Spleen (tissue), 11 donors: ENCODE data around the gene DOCK1. TPM values are rescaled to one million over a fixed set of nuclear protein-coding genes. Genes with fewer than 3 reads are reported as not detected.

Source experiments
- DNase-seq: peaks from one replicate; pipeline ENCODE4 v3.0.0-alpha.2; 2020
- H3K27ac ChIP-seq, 8 donors: fragments of 200-600 bp; sonication (generic) in 7 of 8; 1 replicate in 4 of 8; 2 replicates in 4 of 8; pipeline versions ENCODE4 v1.5.0 to v1.8.0; 2016 to 2021; ENCODE audit warnings: inconsistent platforms in 4 of 8, mild to moderate bottlenecking in 4 of 8, moderate library complexity in 1 of 8
- H3K27me3 ChIP-seq, 7 donors: fragments of 200-600 bp; sonication (generic) in 6 of 7; replicated peaks in 1 of 7; 1 replicate in 4 of 7; 2 replicates in 3 of 7; pipeline versions ENCODE4 v1.5.0 to v1.8.0; 2016 to 2021; ENCODE audit warnings: inconsistent platforms in 3 of 7, mild to moderate bottlenecking in 1 of 7
- H3K36me3 ChIP-seq, 6 donors: fragments of 200-600 bp; sonication (generic) in 5 of 6; 1 replicate in 4 of 6; 2 replicates in 2 of 6; pipeline versions ENCODE4 v1.5.0 to v1.8.0; 2016 to 2021; ENCODE audit warnings: inconsistent platforms in 2 of 6
- H3K4me1 ChIP-seq, 6 donors: fragments of 200-600 bp; sonication (generic) in 5 of 6; 1 replicate in 3 of 6; 2 replicates in 3 of 6; pipeline versions ENCODE4 v1.5.0 to v1.8.0; 2016 to 2021; ENCODE audit warnings: inconsistent platforms in 3 of 6
- H3K4me3 ChIP-seq, 8 donors: fragments of 200-600 bp; sonication (generic) in 7 of 8; 1 replicate in 4 of 8; 2 replicates in 4 of 8; pipeline versions ENCODE4 v1.5.0 to v1.8.0; 2016 to 2021; ENCODE audit warnings: inconsistent platforms in 4 of 8, mild to moderate bottlenecking in 4 of 8, moderate library complexity in 2 of 8
- H3K9me3 ChIP-seq, 8 donors: fragments of 200-600 bp; sonication (generic) in 7 of 8; 1 replicate in 4 of 8; 2 replicates in 4 of 8; pipeline versions ENCODE4 v1.5.0 to v1.8.0; 2016 to 2021; ENCODE audit warnings: inconsistent platforms in 4 of 8
- POLR2A ChIP-seq, 3 donors: fragments of 450-650 bp; IDR thresholded peaks; one replicate each; pipeline ENCODE4 v1.5.1; 2017; ENCODE audit warnings: antibody characterized with exemption in 3 of 3, mild to moderate bottlenecking in 1 of 3
- POLR2AphosphoS5 ChIP-seq, 3 donors: sonication (generic); formaldehyde crosslinking; IDR thresholded peaks; one replicate each; pipeline ENCODE4 v1.5.1; 2017; ENCODE audit warnings: antibody characterized with exemption in 3 of 3
- WGBS, 5 donors: extraction: QIAGEN DNeasy Blood & Tissue Kit in 3 of 5; methylation state at CpG; one replicate each; pipeline versions ENCODE4 v1.1.5 to v1.1.7; 2013 to 2018; 5-methylcytosine and 5-hydroxymethylcytosine counted together
- intact Hi-C: fragments of 100-400 bp; cut with DNase I; formaldehyde crosslinking; loops from one replicate; pipeline ENCODE4 v1.15.0; 2023; ENCODE audit warnings: low total_unique reads
- polyA plus RNA-seq, 3 donors: library from polyadenylated mRNA; stranded (reverse); fragments of 200-250 nt; gene quantifications; one replicate each; pipeline ENCODE4 v1.2.1, GENCODE V29; 2013
- total RNA-seq, 7 donors: library from RNA; depleted of rRNA in 3 of 7; stranded (reverse); fragments of >200 nt in 3 of 7; fragmentation: NEBNext Ultra II Directional in 4 of 7; extraction: Animal tissue kit (Norgen Biotek cat#: 25700) in 4 of 7; gene quantifications; one replicate each; pipeline versions ENCODE4 v1.1.0 to v1.2.1, GENCODE V29; 2016 to 2021
- TF ChIP-seq, protein P1 (sequence below), 11 experiments: fragments of 200-600 bp in 7 of 11; fragments of 450-650 bp in 4 of 11; sonication (generic) in 4 of 11; IDR thresholded peaks in 8 of 11; conservative IDR thresholded peaks in 3 of 11; 1 replicate in 7 of 11; 2 replicates in 4 of 11; pipeline versions ENCODE4 v1.4.0 to v1.8.0; 2016 to 2021; ENCODE audit warnings: antibody characterized with exemption in 11 of 11, inconsistent platforms in 4 of 11, mild to moderate bottlenecking in 1 of 11
- donor health status: healthy with polysubstance abuse.
- donor health status: DM: no; HTN: no; CAD: no; lungs with moderate emphysema.
- donor health status: DM: no; HTN: no; CAD: no.
- donor health status: Bipolar disorder and iron deficiency.
- donor health status: healthy.
- donor health status: DM: no; HTN: no; CAD: no.
- donor health status: DM: yes; HTN: yes; CAD: no.

Gene DOCK1
- total and polyA plus RNA-seq, 10 donors = 2.2 to 40.5 (median 25.1) TPM

- Histone ChIP-seq H3K27ac (no peak overlapping the region), H3K36me3 (peaks cover 0 to 8% (median 0%) of the 10 kb centered on the region in 6 donors), H3K9me3 (no peaks in the 10 kb centered on the region), H3K4me1 (peaks cover 0 to 11% (median 0%) of the 10 kb centered on the region in 6 donors), H3K27me3 (no peaks in the 10 kb centered on the region), H3K4me3 (no peak overlapping the region)
- TF ChIP-seq, protein P1, sequence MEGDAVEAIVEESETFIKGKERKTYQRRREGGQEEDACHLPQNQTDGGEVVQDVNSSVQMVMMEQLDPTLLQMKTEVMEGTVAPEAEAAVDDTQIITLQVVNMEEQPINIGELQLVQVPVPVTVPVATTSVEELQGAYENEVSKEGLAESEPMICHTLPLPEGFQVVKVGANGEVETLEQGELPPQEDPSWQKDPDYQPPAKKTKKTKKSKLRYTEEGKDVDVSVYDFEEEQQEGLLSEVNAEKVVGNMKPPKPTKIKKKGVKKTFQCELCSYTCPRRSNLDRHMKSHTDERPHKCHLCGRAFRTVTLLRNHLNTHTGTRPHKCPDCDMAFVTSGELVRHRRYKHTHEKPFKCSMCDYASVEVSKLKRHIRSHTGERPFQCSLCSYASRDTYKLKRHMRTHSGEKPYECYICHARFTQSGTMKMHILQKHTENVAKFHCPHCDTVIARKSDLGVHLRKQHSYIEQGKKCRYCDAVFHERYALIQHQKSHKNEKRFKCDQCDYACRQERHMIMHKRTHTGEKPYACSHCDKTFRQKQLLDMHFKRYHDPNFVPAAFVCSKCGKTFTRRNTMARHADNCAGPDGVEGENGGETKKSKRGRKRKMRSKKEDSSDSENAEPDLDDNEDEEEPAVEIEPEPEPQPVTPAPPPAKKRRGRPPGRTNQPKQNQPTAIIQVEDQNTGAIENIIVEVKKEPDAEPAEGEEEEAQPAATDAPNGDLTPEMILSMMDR (IDR thresholded peaks at IDR 0.05 in 8 of 11, conservative IDR thresholded peaks at IDR 0.05 in 3 of 11) = no peak
- TF ChIP-seq POLR2AphosphoS5 (IDR thresholded peaks at IDR 0.05) (no peak), POLR2A (IDR thresholded peaks at IDR 0.05) (no peak)
- intact Hi-C loops = no loop called here
- DNase-seq = no peak
- WGBS, 5 donors = 85 to 93% (median 90%) methylated on average over 9 to 11 of the region's 11 CpGs
These were observed 111.1 kb downstream of the DOCK1 start for GRCh38 chr10:127016331-127016730.

GRCh38 chr10:127017541-127018297 lies 112.5 kb downstream of the DOCK1 start:
- Histone ChIP-seq H3K27me3 (no peaks in the 10 kb centered on the region), H3K36me3 (peaks cover 0 to 8% (median 0%) of the 10 kb centered on the region in 6 donors), H3K4me3 (no peak overlapping the region), H3K9me3 (no peaks in the 10 kb centered on the region), H3K27ac (no peak overlapping the region), H3K4me1 (peaks cover 0 to 8% (median 0%) of the 10 kb centered on the region in 6 donors)
- WGBS, 5 donors = 90 to 95% (median 91%) methylated on average over 20 of the region's 20 CpGs
- TF ChIP-seq POLR2A (IDR thresholded peaks at IDR 0.05) (no peak), POLR2AphosphoS5 (IDR thresholded peaks at IDR 0.05) (no peak)
- TF ChIP-seq, protein P1 (IDR thresholded peaks at IDR 0.05 in 8 of 11, conservative IDR thresholded peaks at IDR 0.05 in 3 of 11) = no peak
- intact Hi-C loops = no loop called here
- DNase-seq = no peak

DNA sequence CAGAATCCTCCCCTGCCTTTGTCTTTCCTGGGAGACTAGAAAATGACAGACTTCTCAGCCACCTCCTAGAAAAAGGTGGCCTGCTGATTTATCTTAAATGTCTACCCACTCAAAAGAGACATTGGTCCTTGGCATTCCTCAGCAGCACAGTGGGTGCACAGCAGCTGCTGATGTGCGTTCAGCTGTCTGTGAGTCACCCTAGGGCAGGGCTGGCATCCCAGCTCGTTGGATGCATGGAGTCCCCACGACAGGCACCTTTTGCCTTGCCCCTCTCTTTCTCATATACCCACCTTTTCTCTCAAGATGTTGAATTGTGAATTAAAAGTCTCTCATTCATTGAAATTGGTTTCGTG lies 113.0 kb downstream of the DOCK1 start:
- intact Hi-C loops = no loop called here
- no peak overlapping the region for H3K27ac ChIP-seq
- no peak overlapping the region for H3K4me3 ChIP-seq
- H3K4me1 ChIP-seq = peaks cover 0 to 2% (median 0%) of the 10 kb centered on the region in 6 donors
- DNase-seq = no peak
- WGBS, 5 donors = 84 to 93% (median 86%) methylated on average over 4 of the region's 4 CpGs
- H3K9me3 ChIP-seq = no peaks in the 10 kb centered on the region
- H3K27me3 ChIP-seq = no peaks in the 10 kb centered on the region
- TF ChIP-seq, protein P1 (IDR thresholded peaks at IDR 0.05 in 8 of 11, conservative IDR thresholded peaks at IDR 0.05 in 3 of 11) = no peak
- TF ChIP-seq POLR2AphosphoS5 (IDR thresholded peaks at IDR 0.05) = no peak
- TF ChIP-seq POLR2A (IDR thresholded peaks at IDR 0.05) = no peak
- H3K36me3 ChIP-seq = peaks cover 0 to 11% (median 0%) of the 10 kb centered on the region in 6 donors

GRCh38 chr10:127018766-127019165 lies 113.5 kb downstream of the DOCK1 start:
- H3K36me3 ChIP-seq = peaks cover 0 to 16% (median 0%) of the 10 kb centered on the region in 6 donors
- DNase-seq = no peak
- H3K9me3 ChIP-seq = no peaks in the 10 kb centered on the region
- TF ChIP-seq POLR2AphosphoS5 (IDR thresholded peaks at IDR 0.05) (no peak), POLR2A (IDR thresholded peaks at IDR 0.05) (no peak)
- TF ChIP-seq, protein P1 (IDR thresholded peaks at IDR 0.05 in 8 of 11, conservative IDR thresholded peaks at IDR 0.05 in 3 of 11) = no peak
- WGBS, 5 donors = 90 to 96% (median 92%) methylated on average over 8 of the region's 8 CpGs
- no peak overlapping the region for H3K4me3 ChIP-seq
- H3K4me1 ChIP-seq = no peaks in the 10 kb centered on the region
- H3K27ac ChIP-seq = no peak overlapping the region
- no peaks in the 10 kb centered on the region for H3K27me3 ChIP-seq
- intact Hi-C loops = no loop called here
